ENCODE measurements around the gene ABLIM2.

DNA sequence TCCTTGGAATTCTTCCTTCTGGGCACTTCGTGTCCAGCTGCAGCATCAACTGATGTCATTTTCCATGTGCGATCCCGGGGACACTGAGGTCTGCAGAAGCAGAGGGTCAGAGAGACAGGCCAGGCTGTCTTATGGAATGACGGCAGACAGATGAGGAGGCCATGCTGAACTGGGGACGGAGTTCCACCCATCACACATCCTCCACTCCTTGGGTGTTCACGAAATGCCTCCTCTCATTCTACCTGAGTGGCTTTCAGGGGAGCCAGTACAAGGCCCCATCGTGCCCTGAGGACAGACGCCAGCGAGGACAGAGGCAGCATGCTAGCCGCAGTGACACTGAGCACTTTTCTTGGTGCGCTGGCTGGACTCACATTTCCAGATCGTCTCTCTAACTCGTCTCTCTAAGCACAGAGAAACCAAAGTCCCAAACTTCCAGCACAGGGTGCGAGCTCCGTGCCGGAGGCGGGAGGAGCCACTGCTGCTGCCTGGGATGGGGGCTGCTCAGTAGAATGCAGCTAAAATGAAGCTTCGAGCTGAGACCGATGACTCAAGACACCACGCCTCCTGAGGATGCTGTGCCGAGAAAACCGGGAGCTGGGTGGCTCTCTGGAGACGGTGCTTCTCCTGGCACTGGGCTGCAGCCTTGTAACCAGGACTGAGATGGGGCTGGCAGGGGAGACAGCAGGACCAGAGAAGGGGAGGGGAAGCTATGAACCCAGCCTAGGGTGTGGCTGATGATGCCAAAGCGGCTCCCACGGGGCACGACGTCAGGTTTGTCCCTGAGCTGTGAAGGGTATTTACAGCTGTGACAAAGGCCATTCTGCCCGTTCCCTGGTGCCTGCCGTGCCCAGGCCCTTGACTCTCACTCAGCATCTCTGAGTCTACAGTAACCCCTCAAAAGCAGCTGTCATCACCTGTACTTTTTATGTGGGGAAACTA lies 8.2 kb downstream of the ABLIM2 start:
- TF ChIP-seq CTCF (conservative IDR thresholded peaks at IDR 0.05; ENCODE audit: low read depth, low read length) (no peak), EZH2 (IDR thresholded peaks at IDR 0.05; ENCODE audit: borderline replicate concordance, low read depth, low read length, poor library complexity, severe bottlenecking) (no peak)
